Upper lobe of right lung (tissue), 1 donor: Measurements from ENCODE around the gene CLDN15. TPM values are rescaled to one million over a fixed set of nuclear protein-coding genes. Genes with fewer than 3 reads are reported as not detected.
A peak's percentile ranks its signal among the peaks of the same experiment; 100 is the strongest.
"Not testable (repeated sequence)": the region's sequence is repeated elsewhere in the genome, so short reads cannot be mapped to it uniquely, and the experiment has no call there.

Source experiments
- ATAC-seq: fragments of 200-7000 bp; cut with Tn5 transposase; one replicate; pipeline ENCODE4 v1.9.1; 2020; ENCODE audit warnings: mild to moderate bottlenecking, moderate library complexity
- DNase-seq: peaks from one replicate; pipeline ENCODE4 v3.0.0-alpha.2; 2020
- H3K27ac ChIP-seq: fragments of 200-600 bp; one replicate; pipeline ENCODE4 v1.8.0; 2022
- H3K27me3 ChIP-seq: fragments of 200-600 bp; one replicate; pipeline ENCODE4 v1.8.0; 2022; ENCODE audit warnings: mild to moderate bottlenecking
- H3K36me3 ChIP-seq: fragments of 200-600 bp; one replicate; pipeline ENCODE4 v1.8.0; 2022
- H3K4me1 ChIP-seq: fragments of 200-600 bp; one replicate; pipeline ENCODE4 v1.8.0; 2022
- H3K4me3 ChIP-seq: fragments of 200-600 bp; one replicate; pipeline ENCODE4 v1.8.0; 2022; ENCODE audit warnings: mild to moderate bottlenecking
- H3K9me3 ChIP-seq: fragments of 200-600 bp; one replicate; pipeline ENCODE4 v1.8.0; 2022
- intact Hi-C: fragments of 100-400 bp; cut with DNase I; formaldehyde crosslinking; loops from one replicate; pipeline ENCODE4 v1.11.0; 2022
- total RNA-seq: library from RNA; stranded (reverse); fragmentation: NEBNext Ultra II Directional; extraction: Animal tissue kit (Norgen Biotek cat#: 25700); gene quantifications from one replicate; pipeline ENCODE4 v1.2.1, GENCODE V29; 2021
- TF ChIP-seq, protein P1 (sequence below): fragments of 200-600 bp; IDR thresholded peaks from one replicate; pipeline ENCODE4 v1.8.0; 2022; ENCODE audit warnings: antibody characterized with exemption
- donor health status: DM: no; HTN: yes; CAD: no; lungs with severe emphysema.

Gene CLDN15
- total RNA-seq, 1 donor from 2014 or later: 17.7 TPM

DNA sequence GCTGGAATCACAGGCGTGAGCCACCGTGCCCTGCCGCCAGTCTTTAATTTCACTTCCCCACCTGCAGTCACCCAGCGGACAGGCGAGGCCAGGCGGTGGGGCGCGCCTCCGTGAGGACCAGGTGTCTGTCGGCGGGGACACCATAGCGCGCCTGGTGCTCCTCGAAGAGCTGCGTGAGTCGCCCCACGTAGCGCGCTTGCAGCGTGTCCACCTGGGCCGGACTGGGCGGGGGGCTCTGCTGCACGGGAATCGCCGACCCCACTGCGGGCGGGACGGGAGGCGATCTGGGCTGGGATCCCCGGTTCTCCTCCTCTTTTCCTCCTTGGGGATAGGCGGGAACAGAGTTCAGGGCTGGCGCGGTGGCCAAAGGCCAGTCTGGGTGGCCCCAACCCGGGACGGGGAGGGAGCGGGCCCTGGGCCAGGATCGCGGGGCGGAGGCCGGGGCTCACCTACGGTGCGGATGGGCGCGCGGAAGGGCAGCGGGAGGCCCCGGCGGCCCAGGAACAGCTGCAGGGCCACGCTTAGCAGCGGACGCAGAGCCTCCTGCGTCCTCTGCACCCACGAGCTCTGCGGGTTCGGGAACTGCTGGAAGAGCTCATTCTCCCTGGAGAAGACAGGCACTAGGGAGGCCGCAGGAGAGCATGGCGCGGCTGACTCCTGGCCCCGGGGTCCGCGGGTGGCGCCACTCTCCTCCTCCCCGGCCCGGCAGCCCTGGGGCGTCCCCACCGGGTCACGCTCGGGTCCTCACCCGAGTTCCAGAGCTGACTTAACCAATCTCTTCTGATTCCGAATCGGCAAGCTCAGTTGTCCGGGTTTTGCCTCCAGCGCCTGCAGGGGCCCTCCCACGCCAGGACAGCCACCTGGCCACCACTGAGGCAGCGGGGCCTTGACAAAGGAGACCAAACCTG lies 35.7 kb downstream of the CLDN15 start:
- Histone ChIP-seq H3K9me3 (no peaks in the 10 kb centered on the region), H3K27me3 (peaks cover 48% of the 10 kb centered on the region), H3K4me1 (peaks cover 6% of the 10 kb centered on the region), H3K4me3 (no peak overlapping the region), H3K27ac (no peak overlapping the region), H3K36me3 (no peaks in the 10 kb centered on the region)
- TF ChIP-seq, protein P1, sequence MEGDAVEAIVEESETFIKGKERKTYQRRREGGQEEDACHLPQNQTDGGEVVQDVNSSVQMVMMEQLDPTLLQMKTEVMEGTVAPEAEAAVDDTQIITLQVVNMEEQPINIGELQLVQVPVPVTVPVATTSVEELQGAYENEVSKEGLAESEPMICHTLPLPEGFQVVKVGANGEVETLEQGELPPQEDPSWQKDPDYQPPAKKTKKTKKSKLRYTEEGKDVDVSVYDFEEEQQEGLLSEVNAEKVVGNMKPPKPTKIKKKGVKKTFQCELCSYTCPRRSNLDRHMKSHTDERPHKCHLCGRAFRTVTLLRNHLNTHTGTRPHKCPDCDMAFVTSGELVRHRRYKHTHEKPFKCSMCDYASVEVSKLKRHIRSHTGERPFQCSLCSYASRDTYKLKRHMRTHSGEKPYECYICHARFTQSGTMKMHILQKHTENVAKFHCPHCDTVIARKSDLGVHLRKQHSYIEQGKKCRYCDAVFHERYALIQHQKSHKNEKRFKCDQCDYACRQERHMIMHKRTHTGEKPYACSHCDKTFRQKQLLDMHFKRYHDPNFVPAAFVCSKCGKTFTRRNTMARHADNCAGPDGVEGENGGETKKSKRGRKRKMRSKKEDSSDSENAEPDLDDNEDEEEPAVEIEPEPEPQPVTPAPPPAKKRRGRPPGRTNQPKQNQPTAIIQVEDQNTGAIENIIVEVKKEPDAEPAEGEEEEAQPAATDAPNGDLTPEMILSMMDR: no peak
- no peak for DNase-seq
- peak; percentile 39 for ATAC-seq
- intact Hi-C loops: no loop called here

DNA sequence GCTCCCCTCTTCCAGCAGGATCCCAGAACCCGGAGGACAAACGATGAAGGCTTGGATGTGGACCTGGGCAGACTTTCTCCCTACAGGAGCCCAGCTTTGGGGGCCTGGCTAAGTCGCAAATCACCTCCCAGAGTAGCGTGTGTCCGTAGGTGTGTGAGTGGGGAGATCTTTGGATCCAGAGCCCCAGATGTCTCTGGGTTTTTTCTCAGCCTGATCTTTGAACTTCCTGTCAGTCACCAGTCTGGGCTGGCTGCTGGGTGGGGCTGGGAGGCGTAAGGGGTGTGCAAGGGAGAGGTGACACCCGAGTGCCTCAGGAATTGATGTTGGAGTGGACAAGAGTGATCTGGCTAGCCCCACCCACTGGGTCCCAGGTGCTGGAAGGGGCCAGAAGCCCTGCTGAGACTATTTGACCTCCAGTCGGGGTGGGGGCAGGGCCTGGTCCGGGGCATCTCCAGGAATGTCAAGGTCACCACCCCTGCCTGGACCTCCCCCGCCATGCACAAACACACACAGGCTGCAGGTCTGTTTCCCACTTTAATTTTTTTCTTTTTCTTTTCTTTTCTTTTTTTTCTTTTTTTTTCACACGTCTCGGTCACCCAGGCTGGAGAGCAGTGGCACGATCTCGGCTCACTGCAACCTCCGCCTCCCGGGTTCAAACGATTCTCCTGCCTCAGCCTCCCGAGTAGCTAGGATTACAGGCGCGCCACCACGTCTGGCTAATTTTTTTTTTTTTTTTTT lies 36.6 kb downstream of the CLDN15 start, which contains the start of gene MOGAT3:
MOGAT3 (minus strand) TSS at position 175 of the 738 bp plus-strand sequence. CDS start 182 bp downstream, outside the sequence.
- H3K27me3 ChIP-seq: peaks cover 48% of the 10 kb centered on the region
- H3K4me3 ChIP-seq: no peak within 1 kb of the TSS
- ATAC-seq: no peak
- intact Hi-C loops: no loop called here
- no peak for DNase-seq
- no peaks in the 10 kb centered on the region for H3K9me3 ChIP-seq
- no peak within 1 kb of the TSS for H3K27ac ChIP-seq
- TF ChIP-seq, protein P1: no peak
- peaks cover 6% of the 10 kb centered on the region for H3K4me1 ChIP-seq
- no peaks in the 10 kb centered on the region for H3K36me3 ChIP-seq

DNA sequence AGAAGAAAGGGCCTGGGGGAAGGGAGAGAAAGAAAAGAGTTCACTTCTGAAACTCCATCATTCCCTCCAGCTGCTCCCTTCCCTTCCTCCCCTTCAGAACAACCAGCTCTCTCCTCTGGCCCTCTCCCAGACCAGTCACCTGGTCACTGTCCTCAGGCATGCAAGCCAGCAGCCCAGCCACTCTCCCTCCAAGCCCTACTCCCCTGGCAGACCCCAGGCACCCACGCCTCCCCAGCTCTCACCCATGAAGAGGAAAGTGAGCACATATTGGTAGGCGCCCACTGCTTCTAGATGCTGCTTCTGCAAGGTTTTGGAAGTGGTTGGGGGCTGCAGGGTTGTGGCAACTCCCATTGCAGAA lies 37.1 kb downstream of the CLDN15 start:
- Histone ChIP-seq H3K4me1 (peaks cover 6% of the 10 kb centered on the region), H3K27ac (no peak overlapping the region), H3K36me3 (no peaks in the 10 kb centered on the region), H3K27me3 (peaks cover 48% of the 10 kb centered on the region), H3K4me3 (no peak overlapping the region), H3K9me3 (no peaks in the 10 kb centered on the region)
- intact Hi-C loops: no loop called here
- DNase-seq: no peak
- TF ChIP-seq, protein P1: no peak
- no peak for ATAC-seq

DNA sequence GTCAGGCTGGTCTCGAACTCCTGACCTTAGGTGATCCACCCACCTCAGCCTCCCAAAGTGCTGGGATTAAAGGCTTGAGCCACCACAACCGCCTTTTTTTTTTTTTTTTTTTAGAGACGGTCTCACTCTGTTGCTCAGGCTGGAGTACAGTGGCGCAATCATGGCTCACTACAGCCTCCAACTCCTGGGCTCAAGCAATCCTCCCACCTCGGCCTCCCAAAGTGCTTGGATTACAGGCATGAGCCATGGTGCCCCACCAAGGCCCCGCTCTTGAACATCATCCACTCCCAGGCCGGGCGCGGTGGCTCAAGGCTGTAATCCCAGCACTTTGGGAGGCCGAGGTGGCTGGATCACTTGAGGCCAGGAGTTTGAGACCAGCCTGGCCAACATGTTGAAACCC lies 38.1 kb downstream of the CLDN15 start:
- intact Hi-C loops, H3K27ac ChIP-seq: not testable (repeated sequence)
- H3K27me3 ChIP-seq: peaks cover 48% of the 10 kb centered on the region

DNA sequence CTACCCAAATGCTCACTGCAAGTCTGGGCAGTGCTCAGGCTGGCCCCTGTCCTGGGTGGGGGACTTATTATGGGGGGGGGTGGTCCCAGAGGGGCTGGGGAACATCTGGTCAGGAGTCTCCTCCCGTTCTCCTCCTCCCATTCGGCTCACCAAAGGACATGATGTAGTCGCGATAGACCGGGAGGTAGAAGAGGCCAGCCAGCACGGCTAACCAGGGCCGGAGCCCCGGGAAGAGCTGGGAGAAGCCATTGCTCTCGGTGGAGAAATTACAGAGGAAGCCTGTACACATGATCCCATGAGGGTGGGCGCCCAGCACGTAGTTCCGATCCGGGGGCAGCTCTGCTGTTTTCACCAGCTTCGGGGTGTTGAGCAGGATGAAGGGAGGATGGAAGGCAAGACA lies 39.1 kb downstream of the CLDN15 start:
- Histone ChIP-seq H3K27me3 (peaks cover 48% of the 10 kb centered on the region), H3K4me1 (peaks cover 6% of the 10 kb centered on the region), H3K9me3 (no peaks in the 10 kb centered on the region), H3K27ac (no peak overlapping the region), H3K36me3 (no peaks in the 10 kb centered on the region), H3K4me3 (no peak overlapping the region)
- no peak for DNase-seq
- TF ChIP-seq, protein P1: no peak
- intact Hi-C loops: no loop called here
- no peak for ATAC-seq

More for the DNA sequence above, 38.1 kb downstream of the CLDN15 start:
- not testable (repeated sequence) for H3K4me1 ChIP-seq, H3K9me3 ChIP-seq, H3K36me3 ChIP-seq, H3K4me3 ChIP-seq, ATAC-seq, DNase-seq

DNA sequence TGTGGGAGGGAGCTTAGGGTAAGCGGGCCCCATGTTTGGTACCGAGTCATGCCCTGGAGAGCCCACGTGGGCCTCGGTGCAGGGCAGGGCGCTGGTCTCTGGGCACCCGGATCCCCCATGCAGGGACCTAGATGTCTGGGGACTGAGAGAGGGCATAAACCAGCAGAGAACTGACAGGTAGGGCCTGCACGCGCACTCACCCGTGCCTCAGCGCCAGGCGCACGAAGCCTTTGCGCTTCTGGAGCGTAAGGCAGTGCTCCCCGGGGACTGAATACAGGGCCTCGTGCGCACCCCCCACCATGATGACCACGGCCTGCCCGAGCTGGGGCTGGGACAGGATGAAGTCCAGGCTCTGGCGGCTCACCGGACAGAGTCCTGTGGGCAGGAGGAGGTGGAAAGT lies 39.6 kb downstream of the CLDN15 start:
- DNase-seq (no peak), ATAC-seq (no peak)
- Histone ChIP-seq H3K9me3 (no peaks in the 10 kb centered on the region), H3K27ac (no peak overlapping the region), H3K4me3 (no peak overlapping the region), H3K36me3 (no peaks in the 10 kb centered on the region), H3K4me1 (peaks cover 6% of the 10 kb centered on the region), H3K27me3 (peaks cover 44% of the 10 kb centered on the region)
- intact Hi-C loops: no loop called here
- TF ChIP-seq, protein P1: no peak
